HG03558 (cell line): ENCODE measurements around the gene PDLIM7.

Experiments
- ATAC-seq: cut with Tn5 transposase; IDR thresholded peaks from one replicate; pipeline ENCODE4 v1.9.1; 2021; ENCODE audit warnings: moderate number of reproducible peaks; ENCODE audit not compliant: unreplicated experiment; ENCODE audit errors: extremely low read depth

The PDLIM7 gene

GRCh38 chr5:177524941-177525655 is 27.7 kb upstream of the PDLIM7 start:
- no peak for ATAC-seq

DNA sequence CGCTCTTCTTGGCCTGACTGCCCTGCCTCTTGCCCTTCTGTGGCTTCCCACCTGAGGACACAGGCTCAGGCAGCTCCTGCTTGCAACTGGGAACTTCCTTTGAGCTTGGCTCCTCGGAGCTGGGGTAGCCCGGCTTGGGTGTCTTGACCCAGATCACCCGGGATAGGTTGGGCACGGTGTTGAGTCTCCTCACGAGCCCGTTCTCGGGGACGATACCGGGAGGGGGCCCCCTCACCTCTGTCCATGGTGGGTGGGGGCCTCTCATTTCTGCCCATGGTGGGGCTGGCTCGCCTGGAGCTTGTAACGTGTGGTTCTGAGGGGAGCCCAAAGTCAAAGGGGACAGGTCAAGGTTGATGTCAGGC is 27.1 kb upstream of the PDLIM7 start:
- ATAC-seq: no peak

- ATAC-seq: no peak
These were observed 26.5 kb upstream of the PDLIM7 start for GRCh38 chr5:177523711-177524538.

DNA sequence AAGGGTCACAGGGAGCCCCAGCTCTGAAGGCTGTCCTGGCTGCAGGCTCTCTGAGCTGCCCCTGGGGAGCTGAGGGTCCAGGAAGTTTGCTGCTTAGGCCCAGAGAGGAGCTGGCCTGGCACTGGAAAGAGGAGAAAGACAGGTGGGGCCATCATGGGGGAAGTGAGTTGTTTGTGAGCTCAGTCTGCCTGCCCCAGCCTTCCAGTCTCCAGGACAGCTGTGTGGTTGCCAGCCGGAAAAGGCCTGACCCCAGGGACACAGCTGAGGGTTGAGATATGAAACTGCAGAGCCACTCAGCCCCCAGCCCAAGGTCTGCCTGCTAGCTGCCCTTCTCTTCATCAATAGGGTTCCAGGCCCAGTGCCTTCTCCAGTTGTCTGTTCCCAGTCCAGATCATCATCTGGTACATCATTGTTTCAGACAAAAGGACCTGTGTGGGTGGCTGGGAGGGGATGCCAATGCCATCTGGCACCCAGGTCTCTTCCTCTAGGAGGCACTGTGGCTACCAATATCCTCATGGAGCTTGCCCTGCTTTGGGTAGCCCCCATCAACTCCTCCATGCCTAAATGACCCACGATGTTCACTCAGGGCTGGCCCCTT is 23.6 kb upstream of the PDLIM7 start:
- no peak for ATAC-seq

GRCh38 chr5:177520271-177520670 is 22.9 kb upstream of the PDLIM7 start:
- ATAC-seq: no peak

DNA sequence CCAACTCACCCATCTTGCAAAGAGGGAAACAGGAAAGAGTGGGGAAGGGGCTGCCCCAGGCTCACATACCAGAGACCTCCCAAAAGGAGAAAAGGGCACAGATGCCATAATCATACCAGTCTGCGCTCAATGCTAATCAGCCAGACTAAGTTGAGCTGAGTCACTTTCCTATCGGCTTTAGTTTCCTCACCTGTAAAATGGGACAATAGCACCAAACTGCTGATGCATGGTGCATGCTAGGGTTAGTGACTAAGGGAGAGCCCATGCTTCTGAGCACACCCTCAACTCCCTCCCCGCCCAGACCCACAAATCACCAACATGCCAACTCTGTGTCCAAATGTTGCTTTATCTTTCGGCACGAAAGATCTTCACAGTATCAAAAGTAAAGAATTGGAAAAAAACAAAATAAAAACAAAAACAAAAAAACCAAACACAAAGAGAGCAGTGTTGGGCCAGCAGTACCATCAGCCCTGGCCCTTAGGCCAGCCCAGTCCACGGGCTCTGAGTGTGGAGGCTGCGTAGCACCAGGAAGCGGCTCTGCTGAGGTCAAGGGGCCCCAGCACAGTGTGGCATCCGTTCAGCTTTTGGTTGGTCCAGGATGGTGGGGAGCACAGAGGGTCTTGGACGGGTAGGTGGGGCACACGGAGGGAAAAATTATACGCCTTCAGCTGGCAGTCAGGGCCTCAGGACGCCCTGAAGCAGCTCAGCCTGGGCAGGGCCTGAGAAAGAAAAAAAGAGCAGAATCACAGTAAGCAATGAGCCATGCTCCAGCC is 22.2 kb upstream of the PDLIM7 start:
- no peak for ATAC-seq

DNA sequence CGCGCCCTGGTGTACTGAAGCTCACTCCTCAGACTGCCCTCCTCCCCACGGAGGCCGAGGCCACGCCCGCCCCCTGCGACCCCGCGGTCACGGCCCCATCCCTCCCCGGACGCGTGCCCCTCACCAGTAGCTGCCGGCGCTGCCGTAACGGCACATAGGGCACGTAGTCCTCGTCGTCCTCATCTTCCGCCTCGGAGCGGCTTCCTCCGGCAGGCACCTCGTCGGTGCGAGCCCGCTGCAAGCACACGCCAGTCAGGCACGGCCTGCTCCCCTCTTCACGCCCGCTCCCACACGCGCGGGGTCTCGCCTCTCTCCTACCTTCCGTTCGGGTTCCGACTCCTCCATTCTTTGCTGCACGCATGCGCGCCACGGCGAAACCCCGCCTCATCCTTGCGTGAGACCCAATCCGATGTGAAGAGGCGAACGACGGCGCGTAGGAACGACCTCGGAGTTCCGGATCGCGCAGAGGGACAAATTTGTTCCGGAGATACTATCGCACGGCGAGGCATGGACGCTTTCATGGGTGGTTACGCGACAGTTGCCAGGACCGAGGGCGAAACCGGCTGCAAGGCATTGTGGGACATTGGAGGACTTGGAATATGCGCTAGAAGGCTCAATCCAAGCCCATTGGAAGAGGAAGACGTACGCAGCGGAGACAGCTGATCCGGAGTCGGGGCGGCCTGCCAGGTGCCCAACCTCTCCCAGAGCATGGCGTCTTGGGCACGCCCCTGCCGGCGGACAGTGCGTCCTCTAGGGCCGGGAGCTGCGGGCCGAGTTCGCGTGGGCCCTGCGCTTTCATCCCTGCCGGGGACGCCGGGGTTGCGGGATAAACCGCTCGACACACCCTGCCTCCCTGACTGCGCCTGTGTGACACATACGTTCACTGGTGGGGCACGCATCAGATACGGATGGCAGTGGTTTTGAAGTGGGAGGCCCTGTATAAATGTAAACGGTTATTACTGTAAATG is 19.5 kb upstream of the PDLIM7 start, which contains the start of gene DDX41:
TSS of gene DDX41 (minus strand) at position 361 of the 968 bp plus-strand sequence. CDS start at position 345, 16 bp downstream.
- ATAC-seq: peak; percentile 79

DNA sequence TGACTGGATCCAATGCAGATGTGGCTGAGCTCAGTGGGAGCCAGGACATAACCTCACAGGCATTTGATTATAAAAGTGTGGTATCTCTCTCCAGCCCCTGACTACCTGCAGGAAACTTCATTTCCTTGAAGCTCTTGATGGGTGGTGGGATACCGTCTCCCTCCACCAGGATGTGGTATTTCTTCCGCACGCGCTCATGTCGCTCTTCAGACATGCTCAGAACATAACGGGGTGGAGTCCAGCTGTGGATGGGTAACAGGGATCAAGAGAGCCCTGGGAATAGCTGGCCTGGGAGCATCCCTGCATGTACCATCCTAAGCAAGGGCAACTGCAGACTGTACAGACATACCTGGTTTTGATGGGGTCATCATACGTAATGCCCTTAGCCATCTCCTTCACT is 18.2 kb upstream of the PDLIM7 start:
- ATAC-seq: no peak

GRCh38 chr5:177514541-177514940 is 17.1 kb upstream of the PDLIM7 start:
- ATAC-seq: no peak

DNA sequence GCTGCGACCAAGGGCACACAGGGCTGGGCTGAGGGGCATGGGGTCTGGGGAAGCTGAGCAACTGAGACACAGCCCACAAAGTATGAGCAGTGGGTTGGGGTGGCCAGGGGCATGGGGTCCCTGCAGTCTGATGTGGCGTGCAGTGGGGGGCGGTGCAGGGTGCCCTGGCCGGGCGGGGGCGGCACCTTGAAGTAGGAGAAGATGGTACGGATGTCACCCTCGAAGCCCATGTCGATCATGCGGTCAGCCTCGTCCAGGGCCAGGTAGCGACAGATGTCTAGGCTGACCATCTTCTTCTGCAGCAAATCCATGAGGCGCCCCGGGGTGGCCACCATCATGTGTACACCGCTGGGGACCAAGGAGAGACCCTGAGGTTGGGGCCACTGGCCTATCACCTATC is 16.1 kb upstream of the PDLIM7 start:
- no peak for ATAC-seq

DNA sequence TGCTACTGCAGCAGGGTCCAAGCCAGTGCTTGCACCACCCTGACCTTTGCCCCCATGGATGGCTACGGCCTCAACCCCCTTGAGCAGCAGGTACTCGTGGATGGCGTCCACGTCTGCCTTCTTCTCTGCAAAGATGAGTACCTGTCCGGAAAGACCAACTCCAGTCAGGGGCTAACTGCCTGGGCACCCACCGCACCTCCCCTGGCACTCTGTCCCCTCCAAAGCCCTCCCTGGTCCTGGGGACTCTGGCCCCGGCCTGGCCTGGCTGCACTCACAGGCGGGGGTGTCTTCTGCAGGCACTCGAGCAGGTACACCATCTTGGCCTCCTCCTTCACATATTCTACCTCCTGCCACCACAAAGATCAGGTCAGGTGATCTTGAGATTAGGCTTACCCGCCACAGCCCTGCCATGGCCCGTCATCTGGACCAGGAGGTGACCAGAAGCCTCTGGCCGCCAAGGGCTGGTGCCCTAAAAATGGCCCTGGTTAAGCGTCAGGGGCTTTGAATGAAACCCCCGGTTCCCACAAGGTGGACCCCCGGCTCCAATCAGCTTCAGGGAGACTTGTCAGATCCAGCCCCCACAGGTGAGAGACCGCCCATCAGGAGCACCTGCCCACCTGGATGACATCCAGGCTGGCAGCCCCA is 15.5 kb upstream of the PDLIM7 start:
- no peak for ATAC-seq

- no peak for ATAC-seq
These were observed 14.6 kb upstream of the PDLIM7 start for GRCh38 chr5:177511796-177512675.

DNA sequence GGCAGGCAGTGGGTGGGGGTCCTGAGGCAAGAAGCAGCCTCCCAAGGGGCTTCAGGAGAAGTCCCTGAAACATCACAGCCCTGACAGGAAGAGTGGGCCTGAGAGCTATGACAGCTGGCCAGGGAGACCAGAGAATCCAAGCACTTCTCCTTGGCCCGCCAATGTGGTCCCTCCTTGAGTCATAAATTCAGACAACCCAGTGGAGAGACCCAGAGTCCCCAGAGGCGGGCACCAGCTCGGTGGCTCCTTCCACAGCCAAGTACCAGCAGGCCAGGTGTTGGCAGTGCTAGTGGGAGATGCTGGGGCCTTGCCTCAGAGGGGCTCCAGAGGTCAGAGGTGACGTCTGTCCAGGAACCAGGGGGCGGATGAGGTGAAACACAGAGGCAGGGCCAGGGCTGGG is 13.8 kb upstream of the PDLIM7 start:
- ATAC-seq: no peak

- no peak for ATAC-seq
These were observed 13.2 kb upstream of the PDLIM7 start for GRCh38 chr5:177510567-177511053.

DNA sequence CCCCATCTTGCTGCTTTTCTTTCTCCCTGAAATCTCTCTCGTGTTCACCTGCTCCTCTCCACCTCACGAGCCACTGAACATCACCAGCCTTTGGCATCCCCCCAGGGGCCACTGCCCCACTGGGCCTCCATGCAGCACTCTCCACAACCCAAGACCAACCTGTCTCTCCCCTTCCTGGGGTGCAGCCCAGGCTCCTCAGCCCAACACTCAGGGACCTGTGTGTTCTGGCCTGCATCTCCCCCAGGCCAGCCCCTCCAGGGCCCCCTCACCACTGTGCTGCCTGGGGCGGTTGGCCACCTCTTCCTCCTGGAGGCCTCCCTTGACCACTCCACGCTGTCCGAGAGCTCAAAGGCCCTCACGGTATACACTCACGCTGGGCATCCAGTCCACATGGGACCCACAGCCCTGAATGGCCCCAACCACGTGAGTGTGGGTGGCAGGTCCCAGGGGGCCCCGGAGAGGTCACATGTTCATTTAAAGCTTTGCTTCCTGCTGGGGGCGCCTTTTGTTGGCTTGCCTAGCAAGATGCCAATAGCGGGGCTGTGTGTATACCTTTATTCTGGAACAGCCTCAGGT is 12.7 kb upstream of the PDLIM7 start:
- no peak for ATAC-seq

- no peak for ATAC-seq
These were observed 12.1 kb upstream of the PDLIM7 start, which contains the start of gene DOK3 for GRCh38 chr5:177509381-177509951. Gene DOK3, minus strand, starts transcription at chr5:177509826. Its CDS starts 286 bp downstream, at chr5:177509540.

- no peak for ATAC-seq
These were observed 11.4 kb upstream of the PDLIM7 start for GRCh38 chr5:177508837-177509236.
